ENCODE results near the gene ISG15.
"Not testable (repeated sequence)": the region's sequence is repeated elsewhere in the genome, so short reads cannot be mapped to it uniquely, and the experiment has no call there.

The ISG15 gene

DNA sequence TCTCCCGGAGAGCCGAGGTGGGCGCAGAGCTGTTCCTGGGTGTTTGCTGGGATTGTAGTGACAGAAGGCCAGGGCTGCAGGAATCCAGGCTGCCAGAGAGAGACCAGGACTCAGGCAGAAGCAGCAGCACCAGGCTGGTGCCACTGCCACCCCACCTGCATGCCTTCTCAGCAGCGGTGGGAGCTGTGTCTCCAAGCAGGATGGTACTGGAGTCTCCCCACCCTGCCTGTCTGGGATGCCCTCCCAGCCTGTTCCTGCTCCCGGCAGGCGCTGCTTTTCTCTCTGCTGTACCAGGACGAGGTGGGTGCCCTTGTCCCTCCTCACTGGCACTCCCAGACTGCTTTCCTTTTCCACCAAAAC lies 8.9 kb upstream of the ISG15 start:
- no peaks in the 10 kb centered on the region for H3K36me3 Mint-ChIP-seq
- H3K4me3 Mint-ChIP-seq: no peak overlapping the region

DNA sequence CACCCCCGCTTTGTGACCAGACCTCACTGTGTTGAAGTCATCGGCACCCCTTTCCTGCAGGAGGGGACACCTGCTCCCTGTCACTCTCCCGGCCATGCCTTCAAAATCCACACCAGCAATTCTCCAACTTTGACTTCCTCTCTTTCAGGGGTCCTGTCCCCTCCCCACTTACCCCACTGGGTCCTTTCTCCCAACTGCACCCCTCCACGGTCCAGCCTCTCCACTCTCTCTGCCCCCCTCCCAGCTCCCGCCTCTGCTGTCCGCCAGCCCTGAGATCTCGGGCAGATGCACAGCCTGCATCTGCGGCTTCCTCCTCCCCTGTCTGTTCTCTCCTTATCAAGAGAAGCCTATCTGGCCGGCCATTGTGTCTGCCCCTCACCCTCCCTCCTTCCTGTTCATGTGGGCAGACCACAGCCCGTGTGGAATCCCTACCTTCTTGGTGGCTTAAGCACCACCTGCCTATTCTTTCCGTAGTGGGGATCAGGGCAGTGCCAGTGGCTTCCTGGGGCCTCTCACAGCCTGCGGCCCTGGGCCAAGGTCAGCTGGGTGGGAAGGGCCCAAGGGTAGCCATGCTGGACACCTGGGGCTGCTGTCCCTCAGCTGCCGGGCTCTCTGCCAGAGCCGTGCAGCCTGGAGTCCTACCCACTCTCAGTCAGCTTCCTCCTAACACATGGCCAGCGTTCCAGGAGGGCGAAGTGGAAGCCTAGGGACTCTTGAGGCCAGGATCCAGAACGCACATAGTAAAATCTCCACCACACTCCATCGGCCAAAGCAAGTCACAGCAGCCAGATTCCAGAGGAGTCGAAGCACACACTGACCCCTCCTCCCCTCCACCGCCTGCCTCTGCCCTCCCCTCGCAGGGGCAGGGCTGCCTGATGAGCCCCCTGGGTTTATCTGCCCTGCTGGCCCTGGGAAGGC lies 8.3 kb upstream of the ISG15 start:
- no peak overlapping the region for H3K4me3 Mint-ChIP-seq
- no peaks in the 10 kb centered on the region for H3K9me3 Mint-ChIP-seq
- H3K4me1 Mint-ChIP-seq: peaks cover 17% of the 10 kb centered on the region
- CTCF ChIA-PET: interaction anchor here (0.6 to 1.7 kb wide), 2 partner anchors 21 to 25 kb away, joined by 3 to 5 read pairs; no protein-coding TSS in a partner anchor
- H3K27ac Mint-ChIP-seq: no peak overlapping the region
- peak; percentile 37 for DNase-seq
- no peaks in the 10 kb centered on the region for H3K36me3 Mint-ChIP-seq
- H3K27me3 Mint-ChIP-seq: peaks cover 89% of the 10 kb centered on the region

More for the DNA sequence above, 8.9 kb upstream of the ISG15 start:
- H3K27me3 Mint-ChIP-seq: peaks cover 90% of the 10 kb centered on the region
- peaks cover 17% of the 10 kb centered on the region for H3K4me1 Mint-ChIP-seq
- DNase-seq: peak; percentile 19
- CTCF ChIA-PET: interaction anchor here (0.6 kb wide), 1 partner anchor 24 kb away, joined by 3 read pairs; no protein-coding TSS in a partner anchor
- no peak overlapping the region for H3K27ac Mint-ChIP-seq
- H3K9me3 Mint-ChIP-seq: no peaks in the 10 kb centered on the region

DNA sequence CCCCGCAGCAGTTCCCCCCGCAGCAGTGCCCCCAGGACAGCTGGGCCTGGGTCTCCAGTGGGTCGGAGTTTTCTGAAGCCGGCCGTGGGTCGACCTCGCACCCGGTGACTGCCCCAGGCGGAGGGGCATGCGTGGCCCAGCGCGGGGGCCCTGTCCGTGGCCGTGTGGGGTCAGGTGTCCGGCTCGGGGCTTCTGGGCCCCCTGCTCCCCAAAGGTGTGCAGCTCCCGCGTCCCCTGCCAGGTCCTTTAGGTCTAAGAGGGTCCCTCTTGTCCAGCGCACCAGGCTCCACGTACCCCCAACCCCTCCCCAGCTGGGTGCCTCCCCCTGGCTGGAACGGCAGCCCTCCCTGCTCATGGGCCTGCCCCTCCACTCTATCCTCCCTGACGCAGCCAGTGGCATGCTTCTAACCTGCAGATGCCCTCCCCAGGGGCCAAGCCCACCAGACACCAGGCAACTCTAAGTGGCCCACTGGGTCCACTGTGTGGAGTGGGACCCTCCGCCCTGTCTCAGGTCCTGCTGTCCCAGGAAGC lies 7.5 kb upstream of the ISG15 start:
- Mint-ChIP-seq H3K9me3 (no peaks in the 10 kb centered on the region), H3K27me3 (peaks cover 81% of the 10 kb centered on the region), H3K36me3 (no peaks in the 10 kb centered on the region), H3K4me1 (peaks cover 13% of the 10 kb centered on the region), H3K27ac (no peak overlapping the region), H3K4me3 (no peak overlapping the region)
- CTCF ChIA-PET: interaction anchor here (1.7 kb wide), 1 partner anchor 22 kb away, joined by 5 read pairs; no protein-coding TSS in a partner anchor
- peak; percentile 16 for DNase-seq

- Mint-ChIP-seq H3K36me3 (no peaks in the 10 kb centered on the region), H3K27me3 (peaks cover 74% of the 10 kb centered on the region), H3K27ac (no peak overlapping the region), H3K4me1 (peaks cover 12% of the 10 kb centered on the region), H3K9me3 (no peaks in the 10 kb centered on the region), H3K4me3 (no peak overlapping the region)
- CTCF ChIA-PET: interaction anchor here (0.8 to 1.7 kb wide), 2 partner anchors 22 to 24 kb away, joined by 5 read pairs; no protein-coding TSS in a partner anchor
- DNase-seq: peak; percentile 17
These were observed 6.8 kb upstream of the ISG15 start for GRCh38 chr1:1006305-1007159.

- H3K9me3 Mint-ChIP-seq, H3K27ac Mint-ChIP-seq, H3K4me3 Mint-ChIP-seq, DNase-seq, CTCF ChIA-PET: not testable (repeated sequence)
- peaks cover 32% of the 10 kb centered on the region for H3K4me1 Mint-ChIP-seq
- peaks cover 15% of the 10 kb centered on the region for H3K36me3 Mint-ChIP-seq
- peaks cover 40% of the 10 kb centered on the region for H3K27me3 Mint-ChIP-seq
These were observed 3.2 kb upstream of the ISG15 start for GRCh38 chr1:1010131-1010530.

- DNase-seq: no peak
- Mint-ChIP-seq H3K9me3 (no peaks in the 10 kb centered on the region), H3K27ac (peak overlapping the region; percentile 30), H3K4me1 (peaks cover 33% of the 10 kb centered on the region), H3K36me3 (peaks cover 15% of the 10 kb centered on the region), H3K27me3 (peaks cover 27% of the 10 kb centered on the region), H3K4me3 (no peak overlapping the region)
- CTCF ChIA-PET: interaction anchor here (0.8 kb wide), 1 partner anchor 9 kb away, joined by 3 read pairs; no protein-coding TSS in a partner anchor
These were observed 1.8 kb upstream of the ISG15 start for GRCh38 chr1:1011396-1011949.

DNA sequence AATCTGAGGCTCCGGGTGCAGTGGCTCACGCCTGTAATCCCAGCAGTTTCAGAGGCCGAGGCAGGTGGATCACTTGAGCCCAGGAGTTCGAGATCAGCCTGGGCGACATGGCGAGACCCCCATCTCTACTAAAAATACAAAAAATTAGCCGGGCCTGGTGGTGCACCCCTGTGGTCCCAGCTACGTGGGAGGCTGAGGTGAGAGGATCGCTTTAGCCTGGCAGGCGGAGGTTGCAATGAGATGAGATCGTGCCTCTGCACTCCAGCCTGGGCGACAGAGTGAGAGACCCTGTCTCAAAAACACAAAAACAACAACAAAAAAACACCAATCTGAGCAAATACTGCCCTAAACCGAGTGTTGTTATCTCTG lies 577 bp upstream of the ISG15 start:
- peaks cover 22% of the 10 kb centered on the region for H3K36me3 Mint-ChIP-seq
- peak overlapping the region; percentile 86 for H3K4me3 Mint-ChIP-seq
- H3K4me1 Mint-ChIP-seq: peaks cover 40% of the 10 kb centered on the region
- CTCF ChIA-PET: interaction anchor here (2.1 to 2.9 kb wide), 3 partner anchors 11 to 51 kb away, joined by 8 to 17 read pairs (median 12); no protein-coding TSS in a partner anchor
- H3K27ac Mint-ChIP-seq: peak overlapping the region; percentile 95
- not testable (repeated sequence) for H3K9me3 Mint-ChIP-seq, DNase-seq
- peaks cover 15% of the 10 kb centered on the region for H3K27me3 Mint-ChIP-seq

DNA sequence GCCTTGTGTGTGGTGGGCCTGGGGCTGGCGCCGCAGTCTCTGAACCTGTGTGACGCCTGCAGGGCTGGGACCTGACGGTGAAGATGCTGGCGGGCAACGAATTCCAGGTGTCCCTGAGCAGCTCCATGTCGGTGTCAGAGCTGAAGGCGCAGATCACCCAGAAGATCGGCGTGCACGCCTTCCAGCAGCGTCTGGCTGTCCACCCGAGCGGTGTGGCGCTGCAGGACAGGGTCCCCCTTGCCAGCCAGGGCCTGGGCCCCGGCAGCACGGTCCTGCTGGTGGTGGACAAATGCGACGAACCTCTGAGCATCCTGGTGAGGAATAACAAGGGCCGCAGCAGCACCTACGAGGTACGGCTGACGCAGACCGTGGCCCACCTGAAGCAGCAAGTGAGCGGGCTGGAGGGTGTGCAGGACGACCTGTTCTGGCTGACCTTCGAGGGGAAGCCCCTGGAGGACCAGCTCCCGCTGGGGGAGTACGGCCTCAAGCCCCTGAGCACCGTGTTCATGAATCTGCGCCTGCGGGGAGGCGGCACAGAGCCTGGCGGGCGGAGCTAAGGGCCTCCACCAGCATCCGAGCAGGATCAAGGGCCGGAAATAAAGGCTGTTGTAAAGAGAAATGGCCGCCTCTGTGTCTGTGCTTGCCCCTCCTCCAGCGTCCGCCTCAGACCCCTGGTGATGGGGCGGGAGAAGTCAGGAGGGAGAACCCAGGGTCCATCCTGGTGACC lies 788 bp downstream of the ISG15 start:
- CTCF ChIA-PET: interaction anchor here (0.6 to 2.9 kb wide), 7 partner anchors 11 to 358 kb away, joined by 3 to 17 read pairs (median 8); no protein-coding TSS in a partner anchor
- DNase-seq: peak; percentile 52
- H3K36me3 Mint-ChIP-seq: peaks cover 22% of the 10 kb centered on the region

GRCh38 chr1:1014799-1015681 lies 1.7 kb downstream of the ISG15 start:
- peak; percentile 35 for DNase-seq
- peak overlapping the region; percentile 95 for H3K27ac Mint-ChIP-seq
- H3K4me1 Mint-ChIP-seq: peaks cover 45% of the 10 kb centered on the region
- CTCF ChIA-PET: interaction anchor here (2.3 to 2.9 kb wide), 3 partner anchors 13 to 31 kb away, joined by 8 to 17 read pairs (median 12); no protein-coding TSS in a partner anchor
- H3K4me3 Mint-ChIP-seq: peak overlapping the region; percentile 86
- H3K27me3 Mint-ChIP-seq: peaks cover under 1% of the 10 kb centered on the region
- H3K9me3 Mint-ChIP-seq: no peaks in the 10 kb centered on the region
- H3K36me3 Mint-ChIP-seq: peaks cover 22% of the 10 kb centered on the region

More for the DNA sequence above, 788 bp downstream of the ISG15 start:
- Mint-ChIP-seq H3K27me3 (peaks cover 8% of the 10 kb centered on the region), H3K9me3 (no peaks in the 10 kb centered on the region), H3K4me3 (peak overlapping the region; percentile 86), H3K4me1 (peaks cover 44% of the 10 kb centered on the region), H3K27ac (peak overlapping the region; percentile 95)

- DNase-seq: peak; percentile 42
- Mint-ChIP-seq H3K27me3 (peaks cover 26% of the 10 kb centered on the region), H3K27ac (peak overlapping the region; percentile 53), H3K4me3 (peak overlapping the region; percentile 2), H3K36me3 (peaks cover 22% of the 10 kb centered on the region), H3K4me1 (peaks cover 45% of the 10 kb centered on the region)
- CTCF ChIA-PET: interaction anchor here (0.8 to 3.1 kb wide), 6 partner anchors 15 to 289 kb away, joined by 3 to 12 read pairs (median 3); no protein-coding TSS in a partner anchor
- H3K9me3 Mint-ChIP-seq: not testable (repeated sequence)
These were observed 4.4 kb downstream of the ISG15 start for GRCh38 chr1:1017397-1018320.

DNA sequence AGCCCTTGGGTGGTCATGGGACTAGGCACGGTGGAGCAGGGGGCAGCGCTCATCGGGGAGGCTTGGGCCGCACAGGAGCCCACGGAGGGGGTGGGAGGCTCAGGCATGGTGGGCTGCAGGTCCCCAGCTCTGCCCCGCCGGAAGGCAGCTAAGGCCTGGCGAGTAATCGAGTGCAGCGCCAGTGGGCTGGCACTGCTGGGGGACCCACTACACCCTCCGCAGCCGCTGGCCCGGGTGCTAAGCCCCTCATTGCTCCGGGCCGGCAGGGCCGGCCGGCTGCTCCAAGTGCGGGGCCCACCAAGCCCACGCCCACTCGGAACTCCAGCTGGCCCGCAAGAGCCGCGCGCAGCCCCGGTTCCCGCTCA lies 5.0 kb downstream of the ISG15 start:
- peaks cover 18% of the 10 kb centered on the region for H3K36me3 Mint-ChIP-seq
- CTCF ChIA-PET: interaction anchor here (1.1 to 3.1 kb wide), 5 partner anchors 16 to 42 kb away, joined by 3 to 12 read pairs (median 5); no protein-coding TSS in a partner anchor
- not testable (repeated sequence) for H3K4me3 Mint-ChIP-seq, H3K9me3 Mint-ChIP-seq, DNase-seq, H3K27ac Mint-ChIP-seq
- peaks cover 44% of the 10 kb centered on the region for H3K4me1 Mint-ChIP-seq
- H3K27me3 Mint-ChIP-seq: peaks cover 33% of the 10 kb centered on the region

Data from activated naive CD4-positive, alpha-beta T cell treated with anti-CD3 and anti-CD28 coated beads, Interleukin-2, amount 10 ng/mL, durations not matched to agents 7 days and 5 days (primary cell).